SU-DHL-6 (cell line): ENCODE data around the gene LIME1.

Experiments
- CTCF ChIP-seq: fragments of 200-600 bp; sonication (generic); IDR thresholded peaks from one replicate; pipeline ENCODE4 v1.5.1; 2017; ENCODE audit warnings: antibody characterized with exemption, mild to moderate bottlenecking, low read length, moderate library complexity; ENCODE audit not compliant: insufficient read depth, poor library complexity, severe bottlenecking
- EZH2phosphoT487 ChIP-seq: fragments of 200-600 bp; sonication (generic), shearing (Covaris generic); conservative IDR thresholded peaks from 2 replicates; pipeline ENCODE4 v1.6.1; 2018; ENCODE audit warnings: mild to moderate bottlenecking, antibody characterized with exemption, low read length, moderate library complexity, mixed read lengths

- TF ChIP-seq CTCF (no peak), EZH2phosphoT487 (no peak)
Measured at GRCh38 chr20:63758152-63758551, 21.7 kb downstream of the LIME1 start.
